DMS153 (cell line): ENCODE measurements around the gene CCL11.

Experiments used
- DNase-seq: peaks from one replicate; lab custom pipeline; 2025; lab: John Stamatoyannopoulos, UW

The CCL11 gene

DNA sequence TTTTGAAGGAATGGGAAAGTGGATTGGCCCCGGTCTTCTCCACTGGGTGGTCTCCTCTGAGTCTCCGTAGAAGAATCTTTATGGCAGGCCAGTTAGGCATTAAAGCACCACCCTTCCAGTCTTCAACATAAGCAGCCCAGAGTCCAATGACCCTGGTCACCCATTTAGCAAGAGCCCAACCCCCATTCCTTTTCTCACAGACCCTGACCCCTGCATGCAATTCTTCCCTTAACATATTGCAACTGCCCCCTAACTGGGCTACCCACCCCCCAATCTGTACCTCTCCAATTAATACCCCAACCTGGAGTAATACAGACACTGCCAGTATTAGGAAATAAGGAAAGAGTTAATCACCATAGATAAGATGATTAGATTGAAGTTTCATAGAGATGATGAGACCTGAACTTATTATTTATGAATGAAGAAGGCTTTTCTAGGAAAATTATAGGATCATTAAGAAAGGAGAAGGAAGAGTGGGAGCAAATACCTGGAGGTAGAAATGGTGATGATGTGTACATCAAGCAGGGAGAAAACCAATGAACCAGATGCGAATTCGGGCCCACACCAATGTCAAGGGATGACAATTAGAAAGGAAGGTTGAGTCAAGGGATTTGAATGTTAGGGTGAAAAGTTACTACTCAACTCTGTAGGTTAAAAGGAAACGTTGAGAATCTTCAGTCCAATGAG is 28.1 kb upstream of the CCL11 start:
- DNase-seq: no peak

DNA sequence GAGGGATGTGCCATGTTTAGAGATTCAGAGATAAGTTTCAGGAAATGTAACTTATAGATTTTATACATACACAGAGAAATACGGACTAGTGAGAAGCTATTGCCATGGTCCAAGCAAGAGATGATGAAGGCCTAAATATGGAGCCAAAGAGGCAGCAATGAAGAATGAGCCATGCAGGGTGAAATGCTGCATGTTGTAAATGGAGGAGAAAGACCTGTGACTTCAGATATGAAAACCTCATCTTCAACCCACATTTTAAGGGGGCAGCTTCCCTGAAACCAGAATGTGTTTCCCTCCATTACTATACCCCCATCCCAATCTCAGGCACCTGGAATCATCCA is 27.6 kb upstream of the CCL11 start:
- no peak for DNase-seq

DNA sequence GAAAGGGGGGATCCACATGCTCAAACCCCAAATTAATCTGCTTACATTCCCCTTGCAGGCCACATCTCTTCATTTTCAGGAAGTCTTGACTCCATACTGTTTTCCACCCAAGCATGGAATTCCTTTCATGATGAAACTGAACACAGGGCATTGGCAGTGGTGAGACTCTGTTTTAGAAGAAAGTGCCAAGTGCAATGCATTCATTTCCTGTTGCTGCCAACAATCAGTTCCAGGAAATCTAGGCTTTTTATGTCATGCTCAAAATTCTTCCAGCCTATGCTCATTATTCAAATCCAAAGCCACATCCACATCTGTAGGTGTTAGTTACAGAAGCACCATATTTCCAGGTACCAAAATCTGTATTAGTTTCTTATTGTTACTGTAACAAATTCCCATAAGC is 26.4 kb upstream of the CCL11 start:
- no peak for DNase-seq

DNA sequence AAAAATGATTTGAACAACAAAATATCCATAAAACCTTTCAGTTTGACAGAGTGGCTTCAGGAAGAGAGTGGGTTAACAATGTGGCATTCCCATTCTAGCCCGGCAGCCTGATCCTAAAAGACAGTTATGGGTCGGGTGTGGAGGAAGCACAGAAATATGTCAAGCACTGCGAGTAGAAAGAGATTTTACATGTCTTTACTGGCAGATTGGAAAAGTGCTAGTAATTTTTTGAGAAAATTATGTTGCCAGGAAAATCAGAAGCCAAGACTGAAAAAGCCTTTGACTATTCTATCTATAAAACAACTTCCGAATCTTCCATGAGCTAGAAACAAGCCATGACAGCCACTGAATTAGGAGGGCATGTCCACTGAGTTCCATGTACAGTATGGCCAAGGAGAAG is 24.7 kb upstream of the CCL11 start:
- DNase-seq: no peak

DNA sequence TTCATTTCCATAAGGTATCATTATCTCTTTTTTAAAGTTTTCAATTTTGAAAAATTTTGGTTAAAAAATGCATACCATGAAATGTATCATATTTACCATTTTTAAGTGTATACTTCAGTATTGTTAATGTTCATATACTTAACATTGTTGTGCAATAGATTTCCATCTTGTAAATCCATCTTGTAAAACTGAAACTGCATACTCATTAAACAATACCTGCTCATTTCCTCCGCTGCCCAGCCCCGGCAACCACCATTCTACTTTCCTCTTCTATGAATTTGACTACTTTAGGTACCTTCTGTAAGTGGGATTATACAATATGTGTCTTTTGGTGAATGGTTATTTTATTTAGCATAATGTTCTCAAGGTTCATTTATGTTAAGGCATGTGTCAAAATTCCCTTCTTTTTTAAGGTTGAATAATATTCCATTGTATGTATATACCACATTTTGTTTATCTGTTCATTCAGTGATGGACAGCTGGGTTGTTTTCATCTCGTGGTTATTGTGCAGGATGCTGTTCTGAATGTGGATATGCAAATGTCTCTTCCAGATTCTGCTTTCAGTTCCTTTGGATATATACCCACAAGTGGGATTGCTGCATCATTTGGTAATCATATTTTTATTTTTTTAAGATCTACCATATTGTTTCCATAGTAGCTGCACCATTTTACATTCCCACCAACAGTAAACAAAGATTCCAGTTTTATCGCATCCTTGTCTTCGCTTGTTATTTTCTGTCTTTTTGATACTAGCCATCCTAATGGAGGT is 23.8 kb upstream of the CCL11 start:
- DNase-seq: no peak

DNA sequence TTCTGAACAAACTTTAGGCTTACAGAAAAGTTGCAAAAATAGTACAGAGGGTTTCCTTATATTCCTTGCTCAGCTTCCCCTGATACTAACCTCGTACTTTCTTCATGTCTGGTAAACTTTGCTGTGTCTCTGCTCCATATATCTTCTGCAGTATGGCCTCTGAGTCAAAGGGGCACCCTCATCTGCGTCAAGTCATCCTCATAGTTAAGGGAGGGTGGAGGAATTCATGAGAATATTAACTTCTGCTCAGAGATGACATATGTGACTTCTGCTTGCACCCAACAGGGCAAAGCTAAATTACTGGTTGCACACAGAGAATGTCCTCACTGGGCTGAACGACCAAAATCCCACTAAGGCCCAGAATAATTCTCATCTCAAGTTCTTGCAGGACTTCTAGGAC is 19.8 kb upstream of the CCL11 start:
- DNase-seq: no peak

DNA sequence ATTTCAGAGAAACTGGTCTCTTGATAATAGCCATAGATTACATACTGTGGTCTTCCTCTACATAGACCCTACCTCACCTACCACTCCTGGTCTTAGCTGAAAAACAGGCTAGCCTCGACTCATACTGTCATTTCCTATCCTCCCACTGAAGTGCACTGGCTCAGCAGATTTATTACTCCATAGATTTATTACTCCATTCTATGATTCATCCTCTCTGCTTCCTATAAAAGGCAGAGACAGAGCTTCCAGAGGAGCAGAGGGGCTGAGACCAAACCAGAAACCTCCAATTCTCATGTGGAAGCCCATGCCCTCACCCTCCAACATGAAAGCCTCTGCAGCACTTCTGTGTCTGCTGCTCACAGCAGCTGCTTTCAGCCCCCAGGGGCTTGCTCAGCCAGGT is 15.6 kb upstream of the CCL11 start, which contains the start of gene CCL7:
CCL7 (plus strand) TSS at position 253 of the 400 bp plus-strand sequence; CDS start at position 323, 70 bp downstream.
- DNase-seq: no peak

DNA sequence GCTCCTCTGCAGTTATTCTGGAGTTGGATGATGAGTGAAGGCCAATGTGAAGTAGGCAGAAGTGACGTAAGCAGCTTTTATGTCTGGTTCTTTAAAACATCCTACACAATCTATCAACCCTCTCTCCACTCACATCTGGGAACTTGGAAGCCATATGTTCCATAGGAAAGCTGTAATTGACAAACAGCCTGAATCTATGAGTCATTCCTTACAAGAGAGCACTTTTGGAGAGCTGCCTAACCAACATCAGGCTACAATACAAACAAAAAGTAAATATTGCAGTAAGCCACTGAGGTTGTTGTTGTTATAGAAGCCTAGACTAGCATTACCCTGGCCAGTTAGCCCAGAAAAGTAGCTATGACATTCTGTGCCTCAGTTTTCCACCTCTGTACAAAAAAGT is 9.7 kb upstream of the CCL11 start:
- DNase-seq: peak; percentile 87

DNA sequence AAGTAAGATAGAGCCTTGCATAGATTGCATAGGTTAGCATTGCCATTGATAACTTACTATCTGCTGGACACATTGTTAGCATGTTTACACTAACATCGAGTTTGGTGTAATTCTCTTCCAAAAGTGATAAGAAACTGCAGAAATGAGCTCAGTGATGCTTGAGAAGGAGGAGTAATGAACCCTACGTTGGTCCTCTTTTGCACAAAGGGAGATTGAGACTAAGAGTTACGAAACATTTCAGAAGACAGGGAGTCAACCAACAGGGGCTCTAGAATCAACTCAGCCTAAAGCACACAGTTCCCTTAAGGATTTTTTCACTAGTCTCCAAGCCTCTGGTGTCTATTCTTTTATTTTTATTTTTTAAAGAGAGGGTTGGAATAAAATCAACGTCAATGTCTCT is 8.7 kb upstream of the CCL11 start:
- DNase-seq: no peak

DNA sequence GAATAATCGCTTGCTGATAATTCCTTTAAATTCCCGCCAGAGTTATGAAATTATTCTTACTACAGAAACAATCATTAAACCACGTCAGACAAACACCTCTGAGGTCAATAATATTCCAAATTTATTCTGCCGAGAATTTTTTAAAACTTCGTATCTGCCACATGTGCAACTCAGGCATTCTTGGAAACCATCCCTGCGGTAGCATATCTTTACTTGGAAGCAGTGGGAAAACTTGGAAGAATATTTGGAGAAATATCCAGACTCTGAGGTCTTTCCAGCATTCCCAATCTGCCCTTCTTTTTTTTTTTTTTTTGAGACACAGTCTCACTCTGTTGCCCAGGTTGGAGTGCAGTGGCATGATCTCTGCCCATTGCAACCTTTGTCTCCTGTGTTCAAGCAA is 2.0 kb upstream of the CCL11 start:
- no peak for DNase-seq

DNA sequence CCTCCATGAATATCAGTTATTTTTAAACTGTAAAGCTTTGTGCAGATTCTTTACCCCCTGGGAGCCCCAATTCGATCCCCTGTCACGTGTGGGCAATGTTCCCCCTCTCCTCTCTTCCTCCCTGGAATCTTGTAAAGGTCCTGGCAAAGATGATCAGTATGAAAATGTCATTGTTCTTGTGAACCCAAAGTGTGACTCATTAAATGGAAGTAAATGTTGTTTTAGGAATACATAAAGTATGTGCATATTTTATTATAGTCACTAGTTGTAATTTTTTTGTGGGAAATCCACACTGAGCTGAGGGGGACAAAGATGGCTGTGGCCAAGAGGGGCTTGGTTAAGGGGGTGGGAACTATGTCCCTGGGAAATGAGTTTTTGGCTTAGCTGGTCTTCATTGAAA is 2.3 kb downstream of the CCL11 start:
- no peak for DNase-seq

DNA sequence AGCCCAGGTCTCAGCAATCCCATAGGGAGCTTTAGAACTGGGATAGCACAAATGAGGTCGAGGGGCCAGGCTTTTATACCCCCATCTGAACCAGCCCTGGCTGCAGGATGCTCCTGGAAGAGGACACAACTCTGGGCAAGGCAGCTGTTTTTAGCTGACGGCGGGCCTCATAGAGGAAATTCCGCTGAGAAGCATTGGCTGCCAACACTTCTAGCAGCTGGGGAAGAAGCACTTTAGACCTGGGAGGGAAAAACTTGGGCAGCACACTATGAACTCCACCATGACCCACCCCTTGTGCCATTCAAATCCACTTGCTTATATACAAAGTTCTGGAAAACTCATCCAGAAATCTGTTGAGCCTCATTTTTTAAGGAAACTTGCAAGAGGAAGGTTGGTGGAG is 5.0 kb downstream of the CCL11 start:
- no peak for DNase-seq

DNA sequence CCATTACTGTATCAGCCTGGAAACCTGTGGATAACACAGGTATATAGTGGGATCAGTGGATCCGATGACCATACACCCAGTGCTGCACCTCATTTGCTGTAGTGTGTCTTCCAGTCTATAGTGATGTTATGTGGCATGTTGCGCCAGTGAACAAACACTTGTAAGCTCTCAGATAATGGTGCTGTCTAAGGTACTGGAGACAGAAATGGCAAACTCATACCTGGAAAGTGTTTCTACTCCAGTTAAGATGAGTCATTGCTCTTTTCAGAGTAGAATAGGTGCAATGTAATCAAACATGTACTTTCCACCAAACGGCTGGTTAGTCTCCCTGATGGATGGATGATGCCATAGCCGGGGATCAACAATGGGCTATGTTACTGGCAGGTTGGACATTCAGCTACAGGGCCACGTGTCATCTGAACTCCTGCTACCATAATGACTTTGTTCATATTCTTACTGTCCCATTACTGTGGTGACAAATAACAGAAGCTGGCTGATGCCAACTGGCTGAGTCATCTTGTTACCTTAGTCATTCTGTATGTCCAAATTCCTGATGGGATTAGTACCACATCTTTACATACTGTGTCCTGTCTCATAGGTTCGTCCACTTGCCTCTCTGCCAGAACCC is 6.3 kb downstream of the CCL11 start:
- peak; percentile 77 for DNase-seq

DNA sequence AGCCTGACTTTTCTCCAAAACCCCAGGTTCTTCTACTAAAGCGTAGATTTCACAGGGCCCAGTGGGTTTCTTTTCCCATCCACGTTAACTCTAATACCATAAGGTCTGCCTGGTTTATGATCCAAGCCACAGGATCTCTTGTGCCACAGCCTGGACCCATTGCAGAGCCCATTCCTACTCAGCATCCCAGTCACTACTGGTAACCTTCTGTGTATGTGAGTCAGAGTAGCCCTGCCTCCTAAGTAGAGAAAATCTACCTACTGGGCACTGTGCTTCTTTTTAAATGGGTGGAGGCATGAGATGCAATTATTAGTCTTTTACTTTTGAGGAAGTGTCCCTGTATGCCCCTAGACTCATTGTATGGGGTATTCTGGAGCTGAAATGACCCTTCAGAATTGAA is 13.5 kb downstream of the CCL11 start:
- no peak for DNase-seq

DNA sequence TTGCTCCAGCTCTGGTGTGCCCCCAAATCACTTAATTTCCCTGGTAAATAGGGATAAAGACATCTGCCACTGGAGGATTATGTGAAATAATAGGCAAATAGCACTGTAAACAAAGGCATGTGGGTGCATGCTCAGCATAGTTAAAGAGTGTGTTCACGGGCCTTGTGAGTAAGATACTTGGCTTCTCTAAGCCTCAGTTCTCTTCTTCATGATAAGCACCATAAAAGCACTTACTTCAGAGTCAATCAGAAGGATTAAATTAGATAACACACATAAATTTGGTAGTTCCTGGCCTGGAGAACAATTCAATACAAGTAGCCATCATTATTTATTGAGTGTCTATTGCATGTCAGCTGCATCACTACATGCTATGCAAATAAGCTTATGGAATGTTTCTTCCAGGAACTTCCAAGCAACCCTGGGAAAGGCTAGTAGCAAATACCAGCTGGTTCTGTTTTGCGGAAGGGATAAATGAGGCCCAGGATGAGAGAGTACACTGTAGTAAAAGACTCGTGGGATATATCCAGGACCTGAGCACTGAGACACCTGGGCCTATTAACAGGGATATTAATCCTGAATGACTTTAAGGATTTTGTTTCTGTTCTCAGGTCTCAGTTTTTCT is 14.5 kb downstream of the CCL11 start:
- no peak for DNase-seq

DNA sequence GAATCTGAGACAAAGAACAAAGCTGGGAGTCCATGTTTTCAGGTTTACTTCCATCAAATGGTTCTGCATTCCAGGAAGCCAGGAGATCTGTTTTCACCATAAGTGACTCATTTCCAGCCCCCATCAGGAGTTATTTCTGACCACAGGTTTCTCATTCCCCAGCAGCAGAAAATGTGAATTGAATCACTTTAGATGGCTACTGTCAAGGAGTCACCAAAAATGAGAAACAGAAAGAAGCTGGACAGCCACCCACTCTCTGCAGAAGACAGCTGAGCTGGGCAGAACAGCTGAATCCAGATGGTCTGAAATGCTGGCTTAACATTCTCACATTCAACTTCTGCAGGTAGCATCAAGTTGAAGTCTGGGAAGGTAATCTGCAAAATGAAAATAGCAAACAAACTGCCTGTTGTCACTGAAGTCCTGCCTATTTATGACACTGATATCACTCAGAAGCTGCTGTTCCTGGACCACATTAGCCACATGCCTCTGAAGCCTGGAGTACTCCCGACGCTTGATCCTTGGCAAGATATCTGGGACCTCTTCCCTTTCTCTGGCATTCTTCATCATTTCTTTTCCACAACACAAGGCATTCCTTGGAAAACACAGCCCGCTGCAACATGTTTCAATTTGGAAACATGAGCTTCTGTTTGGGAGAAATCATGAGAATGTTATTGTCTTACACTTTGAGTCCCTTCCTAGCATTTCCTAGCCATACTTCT is 15.3 kb downstream of the CCL11 start:
- no peak for DNase-seq

DNA sequence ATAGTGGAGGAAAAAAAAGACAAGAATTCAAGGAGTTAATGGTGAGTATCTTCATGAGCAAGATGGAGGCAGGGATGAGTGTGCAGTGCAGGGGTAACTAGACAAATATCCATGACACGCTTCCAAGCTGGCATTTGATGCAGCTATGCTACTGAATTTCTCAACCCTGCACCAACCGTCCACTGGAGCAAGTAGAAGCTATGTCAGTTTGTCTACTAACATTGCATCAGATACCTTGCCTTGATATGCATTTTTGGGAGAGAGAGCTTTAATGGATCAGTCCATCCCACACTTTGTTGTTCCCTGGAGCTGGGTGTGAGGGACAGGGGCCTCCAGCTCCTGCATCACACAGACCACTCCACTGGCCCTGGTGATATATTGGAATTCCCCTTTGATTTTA is 16.4 kb downstream of the CCL11 start:
- no peak for DNase-seq

DNA sequence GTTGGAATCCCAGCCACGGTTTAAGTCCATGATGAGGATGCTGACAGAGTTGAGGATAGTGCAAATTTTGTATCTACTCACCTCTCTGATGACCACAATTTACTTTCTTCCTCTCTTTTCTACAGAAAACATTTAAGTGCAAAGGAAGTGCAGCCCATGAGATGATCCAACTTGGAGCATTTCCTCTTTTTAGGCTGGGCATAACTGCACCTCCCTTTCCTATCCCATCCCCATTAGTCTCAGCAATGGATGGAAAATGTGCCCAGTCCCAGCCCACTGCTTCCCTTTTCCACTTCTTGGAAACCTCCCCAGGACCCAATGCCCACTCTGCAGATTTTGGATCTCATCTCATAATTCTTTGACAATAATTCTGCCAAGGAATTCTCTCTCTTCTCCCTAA is 17.1 kb downstream of the CCL11 start:
- no peak for DNase-seq

DNA sequence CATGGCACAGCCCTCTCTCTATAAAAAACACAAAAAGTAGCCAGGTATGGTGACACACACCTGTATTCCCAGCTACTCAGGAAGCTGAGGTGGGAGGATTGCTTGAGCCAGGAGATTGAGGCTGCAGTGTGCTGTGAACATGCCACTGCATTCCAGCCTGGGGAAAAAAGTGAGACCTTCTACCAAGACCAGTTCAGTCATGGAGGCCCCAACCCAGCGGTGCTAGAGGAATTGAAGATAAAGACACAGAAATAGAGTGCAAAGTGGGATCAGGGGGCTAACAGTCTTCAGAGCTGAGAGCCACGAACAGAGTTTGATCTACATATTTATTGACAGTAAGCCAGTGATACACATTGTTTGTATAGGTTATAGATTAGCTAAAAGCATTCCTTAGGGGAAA is 18.1 kb downstream of the CCL11 start:
- no peak for DNase-seq

DNA sequence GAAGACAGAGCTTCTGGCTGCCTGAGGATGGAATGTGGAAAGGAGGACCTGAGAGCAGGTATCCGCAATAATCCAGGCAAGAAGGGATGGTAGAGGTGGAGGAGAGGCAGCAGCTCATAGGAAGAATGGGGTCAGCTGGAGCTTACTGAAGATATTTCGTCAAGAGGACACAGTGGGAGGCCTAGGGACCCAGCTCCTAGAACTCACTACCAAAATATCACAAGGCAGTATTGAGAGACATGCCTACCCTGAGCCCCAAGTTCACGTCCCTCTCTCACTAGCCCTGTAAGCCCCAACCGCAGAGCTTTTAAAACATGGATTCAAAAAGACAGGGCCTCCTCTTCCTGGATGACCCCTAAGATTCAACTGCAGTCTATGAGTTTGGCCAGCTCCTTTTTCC is 19.5 kb downstream of the CCL11 start:
- DNase-seq: no peak

DNA sequence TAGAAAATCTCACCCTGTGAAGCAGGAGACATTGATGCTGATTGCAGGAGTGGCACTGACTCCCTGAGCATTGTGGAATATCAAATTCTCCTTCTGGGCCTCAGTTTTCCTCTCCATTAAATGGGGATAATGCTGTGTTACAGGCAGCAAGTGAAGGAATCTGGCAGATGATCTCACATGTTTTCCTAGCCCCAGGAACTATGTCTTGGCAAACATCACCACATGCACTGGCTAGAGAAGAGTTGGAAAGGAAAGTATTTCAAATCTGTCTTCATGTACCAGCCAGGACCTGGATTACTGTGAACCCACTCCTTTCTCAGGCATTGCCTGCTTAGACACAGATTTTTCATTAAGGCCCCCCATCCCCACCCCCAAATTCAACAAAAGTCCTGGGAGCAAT is 20.1 kb downstream of the CCL11 start:
- DNase-seq: no peak

DNA sequence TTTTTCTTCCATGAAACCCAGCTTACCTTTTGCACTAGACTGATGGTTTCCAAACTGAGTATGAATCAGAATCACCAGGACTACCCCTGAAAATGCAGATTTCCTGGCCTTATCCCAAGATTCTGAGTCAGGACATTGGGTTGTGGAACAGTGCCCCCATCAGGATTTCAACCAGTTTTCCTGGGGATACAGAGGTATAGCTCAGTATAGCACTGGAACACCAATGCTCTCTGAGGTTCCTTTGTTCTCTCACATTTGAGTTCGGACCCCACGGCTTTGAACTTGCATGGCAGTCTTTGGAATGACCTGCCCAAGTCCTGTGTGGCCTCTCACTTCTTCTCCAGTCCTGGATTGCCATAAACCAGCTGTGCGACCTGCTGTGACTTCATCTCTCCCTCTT is 20.9 kb downstream of the CCL11 start:
- DNase-seq: peak; percentile 48
